Lower leg skin (tissue), 3 donors: ENCODE data around the gene DGAT2.

Experiments used
- POLR2A ChIP-seq, 2 donors: fragments of 450-650 bp; IDR thresholded peaks; one replicate each; pipeline ENCODE4 v1.6.1; 2016 to 2017; ENCODE audit warnings: antibody characterized with exemption in 2 of 2, mild to moderate bottlenecking in 1 of 2, moderate library complexity in 1 of 2
- TF ChIP-seq, protein P1 (sequence below), 3 donors: fragments of 450-650 bp; IDR thresholded peaks; one replicate each; pipeline ENCODE4 v1.5.1; 2016; ENCODE audit warnings: antibody characterized with exemption in 3 of 3, mild to moderate bottlenecking in 3 of 3, moderate library complexity in 2 of 3

DNA sequence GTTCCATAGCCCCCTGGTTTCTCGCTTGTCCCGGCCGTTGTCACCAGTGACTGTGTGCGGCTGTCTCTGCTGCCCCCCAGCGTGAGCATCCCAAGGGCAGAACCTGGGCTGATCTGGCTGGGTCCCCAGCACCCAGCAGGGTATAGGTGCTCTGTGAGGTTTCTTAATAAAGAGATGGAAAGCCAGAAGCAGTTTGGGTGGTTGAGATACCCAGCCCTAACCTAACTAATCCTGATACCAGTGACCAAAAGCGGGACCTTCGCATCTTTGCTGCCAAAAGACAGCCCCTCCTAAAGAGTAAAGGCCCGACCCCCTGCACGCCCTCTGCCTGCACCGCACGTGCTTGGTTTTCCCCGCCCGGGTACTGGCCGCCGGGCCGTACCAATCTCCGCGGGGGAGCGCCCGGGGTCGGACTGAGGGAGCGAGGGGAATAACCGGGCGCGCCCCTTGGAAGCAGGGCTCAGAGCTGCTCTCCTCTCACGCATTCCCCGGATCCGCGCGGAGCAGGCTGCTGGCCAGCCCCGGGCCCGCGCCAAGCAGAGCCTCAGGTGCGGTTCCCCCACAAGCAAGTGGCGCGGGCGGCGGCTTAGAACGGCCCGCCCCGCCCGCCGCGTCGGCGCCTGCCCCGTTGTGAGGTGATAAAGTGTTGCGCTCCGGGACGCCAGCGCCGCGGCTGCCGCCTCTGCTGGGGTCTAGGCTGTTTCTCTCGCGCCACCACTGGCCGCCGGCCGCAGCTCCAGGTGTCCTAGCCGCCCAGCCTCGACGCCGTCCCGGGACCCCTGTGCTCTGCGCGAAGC is at the start of gene DGAT2:
- TF ChIP-seq, protein P1, sequence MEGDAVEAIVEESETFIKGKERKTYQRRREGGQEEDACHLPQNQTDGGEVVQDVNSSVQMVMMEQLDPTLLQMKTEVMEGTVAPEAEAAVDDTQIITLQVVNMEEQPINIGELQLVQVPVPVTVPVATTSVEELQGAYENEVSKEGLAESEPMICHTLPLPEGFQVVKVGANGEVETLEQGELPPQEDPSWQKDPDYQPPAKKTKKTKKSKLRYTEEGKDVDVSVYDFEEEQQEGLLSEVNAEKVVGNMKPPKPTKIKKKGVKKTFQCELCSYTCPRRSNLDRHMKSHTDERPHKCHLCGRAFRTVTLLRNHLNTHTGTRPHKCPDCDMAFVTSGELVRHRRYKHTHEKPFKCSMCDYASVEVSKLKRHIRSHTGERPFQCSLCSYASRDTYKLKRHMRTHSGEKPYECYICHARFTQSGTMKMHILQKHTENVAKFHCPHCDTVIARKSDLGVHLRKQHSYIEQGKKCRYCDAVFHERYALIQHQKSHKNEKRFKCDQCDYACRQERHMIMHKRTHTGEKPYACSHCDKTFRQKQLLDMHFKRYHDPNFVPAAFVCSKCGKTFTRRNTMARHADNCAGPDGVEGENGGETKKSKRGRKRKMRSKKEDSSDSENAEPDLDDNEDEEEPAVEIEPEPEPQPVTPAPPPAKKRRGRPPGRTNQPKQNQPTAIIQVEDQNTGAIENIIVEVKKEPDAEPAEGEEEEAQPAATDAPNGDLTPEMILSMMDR (IDR thresholded peaks at IDR 0.05): no peak
- TF ChIP-seq POLR2A (IDR thresholded peaks at IDR 0.05): no peak
